ENCODE results near the gene SLC27A4. TPM values are rescaled to one million over a fixed set of nuclear protein-coding genes. Genes with fewer than 3 reads are reported as not detected.

Gene SLC27A4
- total and polyA plus RNA-seq, 2 of the 13 experiments (the other 11 are each of a cell fraction or from before 2014, with no cell fraction given), result 10.6 to 18.8 TPM

GRCh38 chr9:128392302-128393144, 52.2 kb downstream of the SLC27A4 start:
- intact Hi-C loops (cut with micrococcal nuclease; ENCODE audit: unreplicated experiment) (no loop called here), in situ Hi-C loops (cut with HindIII; ENCODE audit: extremely low pct_ligation_motif_present, low pct_unique_long_range_greater_than_20kb) (no loop called here)
- BruUV-seq (replicated peaks), result no TSS peak
- ChIA-PET POLR2A (no interaction called here), CTCF (ENCODE audit: low intra/inter-chr PET ratio, low total read pairs) (no interaction called here)
- Histone ChIP-seq H2AFZ (ENCODE audit: low read length) (no peak overlapping the region), H3K4me2 (ENCODE audit: low read depth, low read length) (no peak overlapping the region), H3K79me2 (ENCODE audit: insufficient read depth, low read length) (no peaks in the 10 kb centered on the region), H3K36me3 (replicated peaks in 1 of 2; ENCODE audit: control insufficient read depth in 1 of 2, insufficient read depth in 2 of 2, low read length in 2 of 2) (peaks cover 14 to 28% of the 10 kb centered on the region in 2 experiments), H3K27ac (ENCODE audit: extremely low read length, insufficient read depth, low read length) (no peak overlapping the region), H3K9ac (ENCODE audit: insufficient read depth, low read depth, low read length) (no peak overlapping the region), H4K20me1 (ENCODE audit: insufficient read depth, low read length) (no peaks in the 10 kb centered on the region), H3K9me3 (ENCODE audit: low read length) (no peaks in the 10 kb centered on the region), H3K4me3 (replicated peaks in 1 of 3; ENCODE audit: insufficient read depth in 1 of 3, low read depth in 2 of 3, low read length in 3 of 3) (no peak overlapping the region), H3K27me3 (ENCODE audit: control insufficient read depth in 1 of 2, insufficient read depth in 2 of 2, low read length in 2 of 2) (peaks cover 2 to 8% of the 10 kb centered on the region in 2 experiments; a peak in 1 of 5 replicates), H3K4me1 (ENCODE audit: insufficient read depth, low read length) (peaks cover 22% of the 10 kb centered on the region)
- WGBS (ENCODE audit: low lambda C conversion rate), result 97% methylated on average over 47 of the region's 88 CpGs
- no peak for ATAC-seq
- FAIRE-seq, result no peak
- no peak for DNase-seq (ENCODE audit: low spot score)
- TF ChIP-seq AGO2 (optimal IDR thresholded peaks at IDR 0.05; ENCODE audit: low read depth, low read length), result peak; percentile 63
- TF ChIP-seq ZNF660 (CRISPR knock-in tag; IDR thresholded peaks at IDR 0.05; ENCODE audit: borderline replicate concordance, low read depth), result no peak

- intact Hi-C loops (cut with micrococcal nuclease; ENCODE audit: unreplicated experiment) (no loop called here), in situ Hi-C loops (cut with HindIII; ENCODE audit: extremely low pct_ligation_motif_present, low pct_unique_long_range_greater_than_20kb) (no loop called here)
- Histone ChIP-seq H3K4me2 (ENCODE audit: low read depth, low read length) (no peak overlapping the region), H3K79me2 (ENCODE audit: insufficient read depth, low read length) (no peaks in the 10 kb centered on the region), H3K9ac (ENCODE audit: insufficient read depth, low read depth, low read length) (no peak overlapping the region), H3K36me3 (replicated peaks in 1 of 2; ENCODE audit: control insufficient read depth in 1 of 2, insufficient read depth in 2 of 2, low read length in 2 of 2) (peaks cover 14 to 21% of the 10 kb centered on the region in 2 experiments), H3K27me3 (ENCODE audit: control insufficient read depth in 1 of 2, insufficient read depth in 2 of 2, low read length in 2 of 2) (peaks cover 2 to 13% of the 10 kb centered on the region in 2 experiments; a peak in 2 of 5 replicates), H3K9me3 (ENCODE audit: low read length) (no peaks in the 10 kb centered on the region), H3K4me1 (ENCODE audit: insufficient read depth, low read length) (peaks cover 28% of the 10 kb centered on the region), H3K27ac (ENCODE audit: extremely low read length, insufficient read depth, low read length) (no peak overlapping the region), H2AFZ (ENCODE audit: low read length) (no peak overlapping the region), H3K4me3 (replicated peaks in 1 of 3; ENCODE audit: insufficient read depth in 1 of 3, low read depth in 2 of 3, low read length in 3 of 3) (no peak overlapping the region), H4K20me1 (ENCODE audit: insufficient read depth, low read length) (no peaks in the 10 kb centered on the region)
- 97% methylated on average over 47 of the region's 56 CpGs for WGBS (ENCODE audit: low lambda C conversion rate)
- CTCF ChIA-PET (ENCODE audit: low intra/inter-chr PET ratio, low total read pairs), result no interaction called here
- no TSS peak for BruUV-seq (replicated peaks)
- ATAC-seq (no peak), FAIRE-seq (no peak), DNase-seq (ENCODE audit: low spot score) (no peak)
- POLR2A ChIA-PET, result interaction anchor here (1.0 kb wide), 1 partner anchor 22 kb away, joined by 3 read pairs; the partner anchor contains the start of gene URM1
- TF ChIP-seq ZNF646 (CRISPR knock-in tag; IDR thresholded peaks at IDR 0.05) (no peak), MLXIP (CRISPR knock-in tag; IDR thresholded peaks at IDR 0.05; ENCODE audit: borderline replicate concordance) (no peak), SP5 (CRISPR knock-in tag; IDR thresholded peaks at IDR 0.05; ENCODE audit: borderline replicate concordance, low read depth) (no peak)
These were observed 52.9 kb downstream of the SLC27A4 start for GRCh38 chr9:128393145-128393775.
